ENCODE measurements around the gene OGFOD2. TPM values are rescaled to one million over a fixed set of nuclear protein-coding genes. Genes with fewer than 3 reads are reported as not detected.

Gene OGFOD2
- total and polyA plus RNA-seq, 2 of the 13 experiments (the other 11 are each of a cell fraction or from before 2014, with no cell fraction given), result 13.2 to 14.6 TPM

DNA sequence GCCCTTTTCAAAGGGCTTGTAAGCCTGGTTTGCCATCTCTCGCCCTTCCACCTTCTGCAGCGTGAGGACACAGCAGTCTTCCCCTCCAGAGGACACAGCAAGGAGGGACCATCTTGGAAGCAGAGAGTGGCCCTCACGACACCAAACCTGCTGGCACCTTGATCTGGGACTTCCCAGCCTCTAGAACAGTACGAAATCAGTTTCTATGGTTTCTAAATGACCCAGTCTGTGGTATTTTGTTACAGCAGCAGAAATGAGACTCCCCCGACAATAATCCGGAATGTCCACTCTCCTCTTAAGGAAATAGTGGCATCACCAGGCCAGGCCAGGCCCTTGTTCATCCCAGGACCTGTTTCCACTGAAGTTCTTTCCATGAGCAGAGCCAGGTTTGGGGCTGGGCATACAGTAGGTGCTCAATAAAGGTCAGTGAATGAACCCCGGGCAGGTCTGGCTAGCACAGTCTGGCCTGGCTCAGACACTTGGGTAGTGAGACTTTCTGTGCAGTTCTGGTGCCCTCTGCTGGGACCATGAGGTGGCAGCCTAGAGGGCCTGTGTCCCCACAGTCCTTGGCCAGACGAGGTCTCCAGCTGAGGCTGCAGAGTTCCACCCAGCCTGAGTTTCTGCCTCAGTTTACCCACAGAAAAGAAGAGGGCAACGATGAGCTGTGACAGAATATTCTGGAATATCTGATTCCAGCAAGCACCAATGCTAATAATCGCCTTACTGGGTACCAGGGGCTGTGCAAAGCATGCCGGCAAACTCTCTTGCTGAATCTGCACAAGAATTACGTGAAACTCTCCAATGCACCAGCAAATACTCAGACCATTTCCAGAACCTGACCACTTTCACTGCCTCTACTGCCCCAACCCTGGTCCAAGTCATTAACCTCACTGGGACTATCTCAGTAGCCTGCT, 22.8 kb upstream of the OGFOD2 start (continued):
- TF ChIP-seq PATZ1 (CRISPR knock-in tag; IDR thresholded peaks at IDR 0.05) (no peak), ZNF639 (CRISPR knock-in tag; conservative IDR thresholded peaks at IDR 0.05) (no peak), HNRNPLL (IDR thresholded peaks at IDR 0.05; ENCODE audit: low read depth, low read length, poor library complexity, severe bottlenecking) (no peak), ARNT (IDR thresholded peaks at IDR 0.05) (no peak), BORCS8-MEF2B (CRISPR knock-in tag; IDR thresholded peaks at IDR 0.05) (no peak), THAP11 (CRISPR knock-in tag; IDR thresholded peaks at IDR 0.05) (0 out of 2 replicates have a peak, but pooled peaks have one; percentile 26), ZSCAN31 (CRISPR knock-in tag; IDR thresholded peaks at IDR 0.05; ENCODE audit: low read depth) (0 out of 2 replicates have a peak, but pooled peaks have one; percentile 38), CBX5 (CRISPR knock-in tag; IDR thresholded peaks at IDR 0.05; ENCODE audit: borderline replicate concordance) (peak; percentile 59; the same call in 1 of the 2 replicates), CAMTA2 (CRISPR knock-in tag; IDR thresholded peaks at IDR 0.05; ENCODE audit: borderline replicate concordance) (no peak), ZNF256 (CRISPR knock-in tag; conservative IDR thresholded peaks at IDR 0.05) (no peak), ZNF776 (CRISPR knock-in tag; IDR thresholded peaks at IDR 0.05) (no peak), TRIM24 (CRISPR knock-in tag; IDR thresholded peaks at IDR 0.05) (no peak), FOXK2 (IDR thresholded peaks at IDR 0.05) (no peak), SNAI1 (CRISPR knock-in tag; IDR thresholded peaks at IDR 0.05; ENCODE audit: borderline replicate concordance) (no peak), ZBTB21 (CRISPR knock-in tag; IDR thresholded peaks at IDR 0.05) (no peak), SMC3 (IDR thresholded peaks at IDR 0.05; ENCODE audit: low read length) (peak; percentile 97), RBM22 (optimal IDR thresholded peaks at IDR 0.05; ENCODE audit: low read length) (no peak), MLX (CRISPR knock-in tag; IDR thresholded peaks at IDR 0.05) (no peak), RXRB (CRISPR knock-in tag; IDR thresholded peaks at IDR 0.05; ENCODE audit: borderline replicate concordance) (no peak), CBFB (CRISPR knock-in tag; IDR thresholded peaks at IDR 0.05) (no peak), KDM5B (CRISPR knock-in tag; IDR thresholded peaks at IDR 0.05; ENCODE audit: borderline replicate concordance) (no peak), PHF20 (CRISPR knock-in tag; IDR thresholded peaks at IDR 0.05) (no peak), ZNF879 (CRISPR knock-in tag; IDR thresholded peaks at IDR 0.05) (no peak), YEATS2 (CRISPR knock-in tag; IDR thresholded peaks at IDR 0.05; ENCODE audit: borderline replicate concordance) (peak; percentile 48; the same call in 1 of the 2 replicates), GABPB1 (CRISPR knock-in tag; IDR thresholded peaks at IDR 0.05) (peak; percentile 29; the same call in 1 of the 2 replicates), DNMT1 (CRISPR knock-in tag; IDR thresholded peaks at IDR 0.05) (no peak), ZNF136 (CRISPR knock-in tag; IDR thresholded peaks at IDR 0.05; ENCODE audit: low read depth) (no peak), ZNF740 (CRISPR knock-in tag; IDR thresholded peaks at IDR 0.05) (no peak)

Data from HepG2 (cell line).